Activated T-cell treated with anti-CD3 and anti-CD28 coated beads for 24 hours (primary cell): Measurements from ENCODE around the gene HPGDS.
A peak's percentile ranks its signal among the peaks of the same experiment; 100 is the strongest.
"Not testable (repeated sequence)": the region's sequence is repeated elsewhere in the genome, so short reads cannot be mapped to it uniquely, and the experiment has no call there.

Experiments
- DNase-seq: peaks from one replicate; pipeline ENCODE4 v3.0.0-alpha.2; 2020; ENCODE audit warnings: low read depth

The HPGDS gene

DNA sequence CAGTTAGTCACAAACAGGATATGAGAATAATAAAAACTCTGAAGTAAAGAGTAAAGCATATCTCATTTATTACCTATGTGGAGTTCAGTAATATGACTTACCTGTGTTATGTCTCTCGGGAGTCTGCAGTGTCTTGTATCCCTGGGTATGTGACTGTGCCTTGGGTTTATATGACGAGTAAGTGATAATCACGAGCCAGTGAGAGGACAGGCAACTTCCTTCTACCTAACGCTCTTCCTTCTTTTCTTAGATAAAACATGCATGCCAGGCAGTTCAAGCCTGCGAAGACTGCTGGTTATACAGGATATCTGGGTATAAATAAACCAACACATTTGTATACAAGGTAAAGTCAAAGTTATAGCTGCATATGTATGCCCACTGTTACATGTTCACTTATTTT, at the start of gene HPGDS:
Gene HPGDS, minus strand, starts transcription at position 143 of the 400 bp plus-strand sequence. CDS start 8,207 bp downstream, outside the sequence.
- no peak for DNase-seq

DNA sequence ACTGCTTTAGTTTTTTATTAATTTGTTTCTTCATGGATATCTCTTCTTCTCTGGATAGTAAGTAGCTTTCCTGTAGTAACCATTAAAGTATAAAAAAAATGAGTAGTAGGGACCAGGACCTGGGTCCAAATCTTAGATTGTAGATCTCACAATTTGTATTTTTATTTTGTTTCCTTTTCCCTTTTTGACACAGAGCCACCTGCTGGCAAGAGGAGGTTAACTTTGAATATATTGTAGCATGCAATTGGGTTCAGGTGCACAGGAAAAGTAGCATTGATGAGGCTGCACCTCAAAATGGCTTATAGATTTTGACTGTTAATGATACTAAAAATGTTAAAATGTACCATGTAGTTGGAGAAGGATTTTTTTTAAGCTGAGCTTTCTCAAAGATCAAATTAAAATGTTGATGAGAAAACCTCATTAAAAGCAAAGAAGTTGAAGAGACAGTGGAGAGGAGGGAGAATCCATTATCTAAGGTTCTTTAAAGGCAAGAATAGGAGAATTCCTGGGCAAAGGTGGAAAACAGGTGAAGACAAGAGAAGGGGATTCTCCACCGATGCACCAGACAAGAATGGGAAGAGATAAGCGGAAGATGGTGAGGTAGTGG, 48.3 kb upstream of the HPGDS start:
- DNase-seq, result peak; percentile 11

DNA sequence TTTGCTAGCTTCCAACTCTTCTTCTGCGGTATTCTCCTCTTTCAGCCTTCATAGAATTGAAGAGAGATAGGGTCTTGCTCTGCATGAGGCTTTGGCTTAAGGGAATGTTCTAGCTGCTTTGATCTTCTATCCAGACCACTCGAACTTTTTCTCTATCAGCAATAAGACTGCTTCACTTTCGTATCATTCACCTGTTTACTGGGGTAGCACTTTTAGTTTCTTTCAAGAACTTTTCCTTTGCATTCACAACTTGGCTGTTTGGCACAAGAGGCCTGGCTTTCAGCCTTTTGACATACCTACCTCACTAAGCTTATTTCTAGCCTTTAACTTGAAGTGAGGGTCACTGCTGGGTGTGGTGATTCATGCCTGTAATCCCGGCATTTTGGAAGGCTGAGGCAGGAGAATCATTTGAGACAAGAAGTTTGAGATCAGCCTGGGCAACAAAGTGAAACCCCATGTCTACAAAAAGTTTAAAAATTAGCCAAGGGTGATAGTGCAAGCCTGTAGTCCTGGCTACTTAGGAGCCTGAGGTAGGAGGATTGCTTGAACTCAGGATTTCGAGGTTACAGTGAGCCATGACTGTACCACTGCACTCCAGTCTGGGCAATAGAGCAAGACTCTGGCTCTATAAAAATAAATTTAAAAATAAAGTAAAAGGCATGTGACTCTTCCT, 47.1 kb upstream of the HPGDS start:
- no peak for DNase-seq

DNA sequence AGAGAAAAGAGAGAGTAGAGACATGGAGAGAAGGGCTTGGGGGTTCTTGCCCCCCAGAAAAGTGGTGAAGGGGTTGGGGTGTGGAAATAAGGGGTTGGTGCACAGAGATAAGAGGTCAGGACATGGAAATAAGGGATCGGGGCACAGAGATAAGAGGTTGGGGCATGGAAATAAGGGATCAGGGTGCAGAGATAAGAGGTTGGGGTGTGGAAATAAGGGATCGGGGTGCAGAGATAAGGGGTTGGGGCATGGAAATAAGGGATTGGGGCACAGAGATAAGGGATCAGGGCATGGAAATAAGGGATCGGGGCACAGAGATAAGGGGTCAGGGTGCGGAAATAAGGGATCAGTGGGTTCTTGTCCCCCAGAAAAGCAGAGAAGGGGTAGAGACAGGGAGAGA, 45.3 kb upstream of the HPGDS start:
- DNase-seq, result not testable (repeated sequence)

DNA sequence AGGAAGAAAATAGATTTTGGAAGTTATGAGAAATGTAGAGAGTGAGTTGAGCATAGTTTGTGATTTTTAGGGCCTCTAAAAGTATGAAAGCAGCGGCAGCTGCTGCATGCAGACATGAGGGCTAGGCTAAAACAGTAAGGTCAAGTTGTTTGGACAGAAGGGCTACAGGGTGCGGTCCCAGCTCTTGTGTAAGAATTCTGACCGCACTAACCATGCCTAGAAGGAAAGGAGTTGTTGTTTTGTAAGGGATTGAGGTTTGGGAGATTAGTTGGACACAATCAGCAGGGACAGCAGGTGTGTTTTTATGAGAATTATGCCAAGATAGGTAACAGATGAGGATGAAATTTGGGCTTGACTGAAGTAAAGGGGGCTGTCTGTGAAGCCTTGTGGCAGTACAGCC, 42.8 kb upstream of the HPGDS start:
- DNase-seq, result not testable (repeated sequence)

DNA sequence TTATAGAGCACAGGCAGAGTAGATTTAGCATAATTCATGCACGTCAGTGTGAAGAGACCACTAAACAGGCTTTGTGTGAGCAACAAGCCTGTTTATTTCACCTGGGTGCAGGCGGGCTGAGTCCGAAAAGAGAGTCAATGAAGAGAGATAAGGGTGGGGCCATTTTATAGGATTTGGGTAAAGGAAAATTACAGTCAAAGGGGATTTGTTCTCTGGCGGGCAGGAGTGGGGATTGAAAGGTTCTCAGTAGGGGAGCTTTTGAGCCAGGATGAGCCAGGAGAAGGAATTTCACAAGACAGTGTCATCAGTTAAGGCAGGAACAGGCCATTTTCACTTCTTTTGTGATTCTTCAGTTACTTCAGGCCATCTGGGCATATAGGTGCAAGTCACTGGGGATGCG, 40.3 kb upstream of the HPGDS start:
- not testable (repeated sequence) for DNase-seq

DNA sequence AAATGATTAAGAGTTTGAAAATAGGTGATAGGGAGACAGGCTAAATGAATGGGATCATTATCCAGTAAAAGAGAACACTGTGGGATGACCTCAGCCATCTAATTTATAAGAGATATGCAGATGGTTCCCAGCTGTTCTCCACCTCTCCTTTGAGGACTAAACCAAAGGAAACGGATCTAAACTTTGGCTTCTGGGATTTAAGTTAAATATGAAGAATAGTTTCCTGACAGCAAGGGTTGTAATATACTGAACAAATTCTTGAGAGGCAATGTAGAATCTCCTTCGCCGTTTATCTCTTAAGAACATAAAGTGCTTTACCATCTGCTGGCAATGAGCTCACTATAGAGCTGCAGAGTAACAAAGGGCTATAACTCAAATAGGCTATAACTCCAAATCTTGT, 35.4 kb upstream of the HPGDS start:
- no peak for DNase-seq

DNA sequence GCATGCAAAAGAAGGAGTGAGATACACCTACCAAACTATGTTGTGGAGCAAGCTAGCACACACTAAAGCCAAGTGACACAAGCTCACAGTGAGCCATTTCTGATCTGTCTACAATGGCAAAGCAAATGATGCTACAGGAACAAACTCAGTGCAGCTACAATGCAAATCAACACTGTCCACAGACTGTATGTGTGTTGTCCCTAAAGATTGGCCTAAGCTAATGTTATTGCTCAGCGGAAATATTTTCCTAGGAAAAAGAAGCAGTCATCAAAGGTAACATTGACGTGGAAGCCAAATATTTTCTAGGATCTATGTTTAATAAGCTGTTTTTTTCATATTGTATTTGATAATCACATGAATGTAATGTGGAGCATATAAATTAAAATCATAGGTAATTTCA, 34.7 kb upstream of the HPGDS start:
- DNase-seq, result no peak

DNA sequence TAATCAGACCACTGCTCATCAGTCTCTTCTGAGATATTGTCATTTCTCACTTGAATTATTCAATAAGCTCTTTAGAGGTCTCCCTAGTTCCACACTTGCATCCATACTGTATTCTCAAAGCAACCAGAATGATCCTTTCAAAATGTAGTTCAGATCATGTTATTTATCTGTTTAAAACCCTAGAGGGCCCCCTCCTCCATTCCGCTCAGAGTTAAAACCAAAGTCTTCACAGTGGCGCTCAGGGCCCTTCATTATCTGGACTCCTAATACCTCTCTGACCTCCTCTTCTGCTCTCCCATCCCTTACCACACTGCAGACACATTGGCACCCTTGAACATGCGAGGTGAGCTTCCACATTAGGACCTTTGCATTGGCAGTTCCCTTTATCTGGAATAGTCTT, 32.7 kb upstream of the HPGDS start:
- DNase-seq, result no peak

DNA sequence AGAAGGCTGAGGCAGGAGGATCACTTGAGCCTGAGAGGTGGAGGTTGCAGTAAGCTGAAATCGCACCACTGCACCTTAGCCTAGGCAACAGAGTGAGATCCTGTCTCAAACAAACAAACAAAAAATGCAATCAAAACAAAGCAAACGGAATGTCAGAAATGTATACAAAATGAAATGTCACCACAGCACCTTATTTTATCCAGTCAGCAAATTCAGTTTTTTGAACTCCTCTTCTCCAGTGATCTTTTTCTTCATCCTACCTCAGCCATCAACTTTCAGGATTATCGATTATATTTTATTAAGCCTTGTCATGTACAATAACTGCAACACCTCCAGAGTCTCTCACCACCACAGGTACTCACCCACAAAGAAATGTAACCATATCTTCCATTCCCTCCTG, 31.1 kb upstream of the HPGDS start:
- no peak for DNase-seq

DNA sequence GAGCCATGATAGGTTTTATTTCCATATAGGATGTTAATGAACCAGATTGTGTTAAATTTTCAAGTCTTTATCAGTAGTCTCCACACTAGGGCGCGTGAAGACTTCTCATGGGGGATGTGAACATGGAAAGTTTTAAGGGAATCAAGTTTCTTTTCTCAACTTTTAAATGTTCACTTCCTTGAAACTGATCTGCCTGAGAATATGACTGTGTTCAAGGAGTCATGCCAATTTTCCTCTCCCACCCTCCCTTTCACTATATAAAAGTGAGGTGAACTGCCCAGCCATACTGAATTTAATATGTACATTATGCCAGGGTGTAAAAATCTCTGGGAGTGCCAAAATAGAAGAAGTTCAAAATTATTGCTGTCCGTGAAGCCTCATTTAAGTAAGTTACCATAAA, 30.4 kb upstream of the HPGDS start:
- no peak for DNase-seq

DNA sequence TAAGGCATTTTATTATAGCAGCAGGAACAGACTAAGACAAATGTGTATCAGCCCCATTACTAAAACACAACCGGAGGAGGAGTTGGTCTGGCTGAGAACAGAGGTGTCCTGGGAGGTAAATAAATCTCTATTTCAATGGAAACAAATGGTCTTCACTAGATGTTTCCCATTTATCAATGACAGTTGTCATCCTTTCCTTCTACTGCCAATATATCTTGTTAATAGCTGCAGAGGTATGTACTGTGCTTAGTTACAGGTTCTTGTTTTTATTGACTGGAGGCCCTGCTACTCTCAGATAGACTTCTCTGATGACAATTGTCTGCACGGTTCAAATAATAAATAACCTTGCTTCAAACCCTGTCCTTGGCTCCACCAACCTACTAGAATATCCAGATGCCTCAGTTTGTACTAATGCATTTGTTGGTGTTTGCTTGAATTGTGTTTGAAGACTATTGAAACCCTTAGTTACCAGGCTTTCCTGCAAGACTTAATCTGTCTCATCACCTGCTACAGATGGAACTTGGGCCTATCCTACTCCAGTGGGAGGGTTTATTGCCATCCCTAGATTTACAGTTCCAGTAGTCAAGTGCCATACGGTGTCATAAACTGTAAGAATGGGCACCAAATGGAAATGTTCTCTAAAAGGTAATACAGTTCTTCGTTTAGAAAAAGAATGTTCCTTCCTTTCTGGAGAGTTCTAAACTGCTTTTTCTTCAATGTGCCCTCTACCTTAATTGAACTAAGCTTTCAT, 29.8 kb upstream of the HPGDS start:
- DNase-seq, result no peak

DNA sequence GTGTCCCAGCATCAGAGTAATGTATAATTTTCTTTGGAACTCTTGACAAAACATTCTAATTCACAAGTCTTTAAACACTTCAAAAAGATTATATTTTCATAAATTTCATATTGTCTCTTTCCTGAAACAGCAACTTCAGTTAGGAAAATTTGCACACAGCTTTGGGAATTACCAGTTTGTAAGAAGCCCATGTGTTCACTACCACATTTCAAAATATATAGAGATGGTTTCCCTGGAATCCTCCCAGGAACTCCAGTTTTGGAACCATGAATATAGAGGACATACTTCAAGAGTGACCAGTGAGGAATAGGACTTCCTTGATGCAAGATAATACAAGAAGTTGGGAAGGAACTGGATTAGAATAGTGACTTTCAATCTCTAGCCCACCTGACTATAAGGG, 28.7 kb upstream of the HPGDS start:
- DNase-seq, result no peak

DNA sequence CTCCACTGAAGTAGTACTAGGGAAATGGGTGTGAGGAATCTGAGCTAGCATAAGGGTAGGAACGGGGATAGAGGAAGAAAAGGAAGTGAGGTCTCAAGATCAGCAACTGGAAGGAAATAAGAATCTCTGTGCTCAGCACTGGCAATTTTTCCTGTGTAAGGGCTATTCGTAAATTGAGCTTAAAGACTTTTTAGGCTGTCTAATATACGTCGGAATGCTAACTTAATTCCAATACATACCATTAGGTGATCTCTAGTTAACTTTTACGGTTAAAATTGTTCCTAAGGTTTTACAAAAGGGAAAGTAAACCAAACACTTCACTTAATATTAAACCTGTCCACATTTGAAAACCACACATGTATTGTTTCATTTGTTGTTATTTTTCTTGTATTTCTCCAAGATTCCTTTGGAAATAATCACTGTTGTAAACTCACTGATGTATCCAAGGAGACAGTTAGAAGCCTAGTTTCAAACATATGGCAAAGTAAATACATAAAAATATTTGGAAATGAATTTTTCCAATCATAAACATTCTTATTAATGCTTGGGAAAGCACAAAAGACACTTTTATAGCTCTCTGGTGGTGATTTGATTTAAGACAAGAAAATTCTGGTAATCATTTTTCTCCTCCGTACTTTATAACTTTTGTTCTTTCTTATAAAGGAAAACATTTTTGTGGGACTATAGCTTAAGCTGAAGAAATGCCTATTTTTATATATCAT, 28.1 kb upstream of the HPGDS start:
- no peak for DNase-seq

DNA sequence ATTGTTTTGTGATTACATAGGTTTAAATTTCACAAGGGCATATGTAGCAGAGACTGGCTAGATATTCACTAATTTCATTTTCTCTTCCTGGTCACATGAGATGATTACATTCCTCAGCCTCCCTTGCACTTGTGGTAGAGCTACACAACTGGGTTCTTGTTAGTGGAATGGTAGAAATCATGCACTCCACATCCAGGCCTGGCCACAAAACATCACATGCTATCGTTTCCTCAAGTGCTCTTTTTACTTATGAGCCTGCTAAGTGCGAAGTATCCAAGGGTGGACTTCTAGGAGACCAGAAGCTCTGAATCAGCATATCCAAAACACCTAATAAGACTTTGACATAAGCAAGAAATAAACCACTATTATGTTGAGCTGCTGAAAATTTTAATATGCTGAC, 26.4 kb upstream of the HPGDS start:
- no peak for DNase-seq

DNA sequence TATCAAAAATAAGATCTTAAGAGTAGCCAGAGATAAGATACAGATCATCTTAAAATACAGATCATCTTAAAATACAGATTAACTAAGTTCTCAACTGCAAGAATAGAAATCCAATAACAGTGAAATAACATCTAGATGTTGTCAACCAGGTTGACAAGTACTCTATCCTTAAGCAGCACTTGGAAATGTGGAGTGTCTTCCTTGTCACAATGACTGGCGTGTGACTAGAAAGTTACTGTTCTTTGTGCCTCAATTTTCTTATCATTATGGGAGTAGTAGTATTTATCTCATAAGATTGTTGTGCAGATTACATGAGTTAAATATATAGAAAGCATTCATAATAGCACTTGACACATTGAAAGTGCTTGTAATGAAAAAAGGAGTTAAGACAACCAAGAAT, 25.8 kb upstream of the HPGDS start:
- no peak for DNase-seq

DNA sequence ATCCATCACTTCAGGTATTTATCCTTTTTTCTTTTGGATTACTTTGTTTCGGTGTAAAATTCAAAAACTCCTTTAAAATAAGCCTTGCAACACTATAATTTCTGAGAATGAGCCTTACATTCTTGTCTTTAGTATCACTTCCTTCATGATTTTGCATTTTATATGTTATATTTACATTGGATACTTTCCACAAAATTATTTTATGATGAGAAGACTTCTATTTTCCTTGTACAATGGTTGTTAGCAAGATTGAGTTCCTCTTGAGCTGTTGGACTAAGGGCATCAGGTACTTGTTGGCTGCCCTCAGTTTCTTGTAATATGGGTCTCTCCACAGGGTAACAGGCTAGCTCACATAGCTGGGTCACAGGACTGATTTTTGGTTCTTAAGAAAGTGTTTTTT, 22.7 kb upstream of the HPGDS start:
- no peak for DNase-seq

DNA sequence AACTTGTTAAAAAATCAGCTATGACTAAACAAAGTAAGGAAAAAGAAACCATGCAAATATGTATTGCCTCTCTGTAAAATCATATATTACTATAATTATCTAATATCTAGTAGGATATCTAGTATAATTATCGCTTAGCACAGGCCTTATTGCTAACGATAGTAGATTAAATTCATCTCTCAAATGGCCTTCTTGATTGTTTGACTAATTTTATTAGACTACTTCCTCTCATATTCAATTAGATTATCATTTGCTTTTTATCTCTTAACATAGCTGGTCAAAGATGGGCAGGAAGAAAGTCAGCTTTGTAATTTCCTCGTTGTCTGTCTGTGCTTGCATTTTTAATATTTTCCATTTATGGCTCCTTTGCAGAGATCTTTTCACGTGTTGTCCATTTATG, 21.9 kb upstream of the HPGDS start:
- DNase-seq, result no peak

DNA sequence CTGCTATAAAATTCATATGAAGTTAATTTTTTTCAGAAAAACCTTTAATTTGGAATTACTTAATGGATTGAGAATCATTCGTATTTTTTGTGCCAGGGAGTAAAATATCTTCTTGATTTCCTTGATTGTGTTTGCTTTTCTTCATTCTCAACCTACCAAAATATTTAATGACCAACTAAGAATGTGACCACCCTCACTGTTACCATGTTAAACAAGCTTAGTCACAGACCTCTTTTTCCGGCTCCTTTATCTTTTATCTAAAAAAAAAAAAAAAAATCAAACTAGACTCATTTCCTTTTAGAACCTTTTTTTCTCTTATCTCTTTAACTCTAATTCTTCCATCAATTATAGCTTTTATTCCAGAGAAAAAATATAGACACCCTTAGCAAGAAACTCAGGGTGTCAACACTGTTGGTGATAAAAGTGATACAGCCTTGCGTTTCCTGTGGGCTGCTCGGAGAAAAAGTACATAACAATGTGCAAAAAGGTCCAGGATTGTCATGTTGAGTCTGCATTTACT, 20.6 kb upstream of the HPGDS start:
- no peak for DNase-seq

DNA sequence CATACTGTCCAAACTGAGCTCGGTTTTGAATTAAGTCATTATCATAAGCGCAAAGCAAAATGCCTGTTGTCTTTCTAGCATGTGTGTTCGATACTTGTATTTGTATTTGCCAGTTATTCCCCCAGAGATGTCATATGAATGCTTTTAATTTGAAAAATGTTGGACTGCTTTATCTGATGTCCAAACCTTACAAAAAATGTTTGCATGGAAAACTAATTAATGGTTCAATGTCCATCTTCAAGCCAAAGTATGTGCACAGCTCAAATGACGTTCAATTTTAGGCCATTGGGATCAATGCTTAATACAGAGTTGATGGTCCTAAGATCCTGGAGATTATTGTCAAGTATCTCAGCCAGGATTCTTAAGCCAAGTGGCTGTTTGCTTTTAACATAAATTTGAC, 17.2 kb upstream of the HPGDS start:
- DNase-seq, result no peak

DNA sequence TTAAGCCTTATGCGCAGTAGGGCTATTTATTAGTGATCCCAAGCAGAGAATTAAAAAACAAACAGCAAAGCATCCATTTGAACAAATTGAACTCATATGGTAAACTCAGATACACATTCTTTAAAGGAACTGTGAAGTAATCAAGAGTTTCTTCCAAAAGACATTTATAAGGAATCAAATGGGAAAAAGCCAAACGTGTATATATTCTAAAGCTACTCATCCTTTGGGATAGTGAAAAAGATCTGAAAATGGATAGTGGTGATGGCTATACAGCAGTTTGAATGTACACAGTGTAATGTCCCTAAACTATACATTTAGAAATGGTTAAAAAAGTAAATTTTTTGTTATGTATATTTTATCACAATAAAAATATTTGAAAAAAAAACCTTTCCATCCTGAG, 16.6 kb upstream of the HPGDS start:
- DNase-seq, result no peak

DNA sequence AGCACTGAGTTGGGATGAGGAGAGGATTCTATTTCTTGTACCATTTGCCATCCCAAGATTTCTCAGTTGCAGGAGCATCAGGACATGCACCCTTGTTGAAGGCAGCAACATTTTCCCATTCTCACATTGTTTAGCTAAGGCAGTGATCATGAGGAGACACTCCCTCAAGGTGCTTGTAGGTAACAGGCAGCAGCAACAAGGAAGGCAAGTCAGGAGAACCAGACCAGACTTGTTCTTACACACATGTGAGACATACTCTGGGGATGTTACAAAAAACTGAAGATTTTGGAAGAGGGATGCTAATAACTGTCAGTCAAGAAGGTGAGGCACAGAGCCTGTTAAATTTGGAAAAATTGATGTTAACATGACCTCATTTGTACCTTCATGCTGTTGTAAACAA, 15.5 kb upstream of the HPGDS start:
- DNase-seq, result no peak

DNA sequence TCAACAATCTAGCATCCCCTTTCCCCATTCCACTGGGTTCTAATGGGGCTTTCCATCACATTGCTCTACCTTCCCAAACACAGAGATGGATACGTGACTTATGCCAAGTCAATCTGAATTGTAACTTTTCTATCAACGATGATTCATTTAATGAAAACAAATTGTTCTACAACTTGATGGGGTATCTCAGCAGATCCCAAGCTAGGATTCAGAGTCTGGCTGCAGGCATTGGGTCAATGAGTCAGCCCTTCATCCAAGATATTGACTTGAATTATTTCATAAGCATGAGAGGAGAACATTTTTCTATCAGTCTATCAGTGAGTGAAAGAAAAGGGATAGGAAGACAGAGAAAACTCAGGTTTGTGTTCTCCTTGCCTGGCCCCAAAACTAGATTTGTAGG, 15.0 kb upstream of the HPGDS start:
- DNase-seq, result no peak
